H1 (cell line): Measurements from ENCODE around the gene OR8B3. TPM values are rescaled to one million over a fixed set of nuclear protein-coding genes. Genes with fewer than 3 reads are reported as not detected.
A peak's percentile ranks its signal among the peaks of the same experiment; 100 is the strongest.

Experiments used
- CTCF ChIA-PET: fragments of 300-600 bp; sonication (Branson Sonifier 250); formaldehyde crosslinking; loops from one replicate; lab custom pipeline; 2021; ENCODE audit not compliant: partially characterized antibody; lab: Charles Lee
- POLR2A ChIA-PET: fragments of 300-600 bp; sonication (Branson Sonifier 250); formaldehyde crosslinking; loops from one replicate; lab custom pipeline; 2021; ENCODE audit warnings: inconsistent platforms; ENCODE audit not compliant: partially characterized antibody; lab: Charles Lee
- DNase-seq, 2 experiments: peaks; one replicate each; pipeline versions ENCODE4 v3.0.0 to v3.0.0-alpha.2; 2010 to 2022; ENCODE audit warnings: low spot score in 2 of 2, low read depth in 1 of 2, mixed read lengths in 1 of 2
- FAIRE-seq: peaks from 2 replicates; lab custom pipeline; 2011; peaks lifted over from hg19 to GRCh38; lab: Jason Lieb, UNC
- H2AFZ ChIP-seq: 2 replicates; pipeline ENCODE4 v1.8.1; 2012; ENCODE audit warnings: low read length, inconsistent platforms
- H2AK5ac ChIP-seq: 2 replicates; pipeline ENCODE4 v1.6.1; 2013; ENCODE audit warnings: low read depth, low read length
- H2BK120ac ChIP-seq: replicated peaks from 2 replicates; pipeline ENCODE3; 2013; ENCODE audit warnings: low read depth, low read length, inconsistent platforms
- H2BK12ac ChIP-seq: 2 replicates; pipeline ENCODE4 v1.6.1; 2013; ENCODE audit warnings: low read depth, low read length
- H2BK15ac ChIP-seq: 2 replicates; pipeline ENCODE4 v1.6.1; 2013; ENCODE audit warnings: low read length
- H2BK20ac ChIP-seq: 2 replicates; pipeline ENCODE4 v1.6.1; 2013; ENCODE audit warnings: low read length
- H2BK5ac ChIP-seq: 2 replicates; pipeline ENCODE4 v1.6.1; 2013; ENCODE audit warnings: low read depth, low read length
- H3K14ac ChIP-seq: 2 replicates; pipeline ENCODE4 v1.6.1; 2013; ENCODE audit warnings: inconsistent platforms; ENCODE audit not compliant: insufficient read length
- H3K18ac ChIP-seq: 2 replicates; pipeline ENCODE4 v1.6.1; 2013; ENCODE audit warnings: low read length; ENCODE audit errors: extremely low read depth
- H3K23ac ChIP-seq: 2 replicates; pipeline ENCODE4 v1.6.1; 2013; ENCODE audit warnings: inconsistent platforms; ENCODE audit not compliant: insufficient read length
- H3K23me2 ChIP-seq: 2 replicates; pipeline ENCODE4 v1.6.1; 2013; ENCODE audit warnings: low read depth, low read length
- H3K27ac ChIP-seq: 2 replicates; pipeline ENCODE4 v1.6.1; 2011; ENCODE audit warnings: low read depth, low read length, inconsistent platforms
- H3K27me3 ChIP-seq, 4 experiments: replicated peaks in 1 of 4; 1 replicate in 1 of 4; 2 replicates in 3 of 4; pipeline versions ENCODE4 v1.6.1 to v1.8.1; 2011 to 2013; ENCODE audit warnings: low read length in 3 of 4, mild to moderate bottlenecking in 3 of 4, inconsistent platforms in 2 of 4, mixed read lengths in 2 of 4, moderate library complexity in 1 of 4; ENCODE audit not compliant: control insufficient read depth in 3 of 4, insufficient read depth in 3 of 4; ENCODE audit errors: extremely low read depth in 1 of 4
- H3K36me3 ChIP-seq, 4 experiments: 2 replicates each; pipeline versions ENCODE4 v1.6.1 to v1.8.1; 2011 to 2013; ENCODE audit warnings: mild to moderate bottlenecking in 4 of 4, low read length in 3 of 4, moderate library complexity in 2 of 4, control low read depth in 1 of 4, inconsistent platforms in 1 of 4; ENCODE audit not compliant: insufficient read depth in 4 of 4, control insufficient read depth in 2 of 4
- H3K4ac ChIP-seq: replicated peaks from 2 replicates; pipeline ENCODE3; 2013; ENCODE audit warnings: low read length, low read depth, mixed read lengths, inconsistent platforms; ENCODE audit not compliant: insufficient read length
- H3K4me1 ChIP-seq, 4 experiments: replicated peaks in 1 of 4; 1 replicate in 1 of 4; 2 replicates in 3 of 4; pipeline versions ENCODE4 v1.6.1 to v1.8.1; 2011 to 2013; ENCODE audit warnings: low read length in 3 of 4, inconsistent platforms in 2 of 4, mixed read lengths in 1 of 4; ENCODE audit not compliant: insufficient read depth in 4 of 4, control insufficient read depth in 3 of 4
- H3K4me2 ChIP-seq, 2 experiments: 2 replicates each; pipeline versions ENCODE4 v1.6.1 to v1.8.1; 2011 to 2013; ENCODE audit warnings: low read depth in 2 of 2, low read length in 2 of 2, control low read depth in 1 of 2, inconsistent platforms in 1 of 2, mild to moderate bottlenecking in 1 of 2; ENCODE audit not compliant: insufficient read depth in 1 of 2
- H3K4me3 ChIP-seq, 4 experiments: fragments of 200-600, 300-600 bp in 1 of 4; sonication (generic), shearing (Covaris generic), sonication (Bioruptor Twin) in 1 of 4; 2 replicates each; pipeline versions ENCODE4 v1.5.1 to v1.8.1; 2011 to 2016; ENCODE audit warnings: low read length in 4 of 4, low read depth in 3 of 4, control low read depth in 2 of 4, inconsistent platforms in 2 of 4, mild to moderate bottlenecking in 2 of 4, mixed read lengths in 1 of 4, moderate library complexity in 1 of 4; ENCODE audit not compliant: insufficient read depth in 2 of 4; ENCODE audit errors: extremely low read depth in 1 of 4
- H3K56ac ChIP-seq: replicated peaks from 2 replicates; pipeline ENCODE3; 2013; ENCODE audit warnings: low read depth, mild to moderate bottlenecking, mixed read lengths, low read length, inconsistent platforms; ENCODE audit not compliant: insufficient read length
- H3K79me1 ChIP-seq: 2 replicates; pipeline ENCODE4 v1.6.1; 2013; ENCODE audit warnings: low read depth, low read length, control low read depth
- H3K79me2 ChIP-seq, 2 experiments: 2 replicates each; pipeline versions ENCODE4 v1.6.1 to v1.8.1; 2012 to 2013; ENCODE audit warnings: low read length in 2 of 2, mild to moderate bottlenecking in 2 of 2, inconsistent platforms in 1 of 2; ENCODE audit not compliant: insufficient read depth in 2 of 2, control insufficient read depth in 1 of 2
- H3K9ac ChIP-seq, 4 experiments: replicated peaks in 1 of 4; 1 replicate in 1 of 4; 2 replicates in 3 of 4; pipeline versions ENCODE4 v1.6.1 to v1.8.1; 2011 to 2013; ENCODE audit warnings: low read depth in 3 of 4, low read length in 3 of 4, control low read depth in 2 of 4, mild to moderate bottlenecking in 2 of 4, moderate library complexity in 2 of 4, inconsistent platforms in 1 of 4; ENCODE audit errors: extremely low read depth in 1 of 4
- H3K9me3 ChIP-seq, 2 experiments: 2 replicates each; pipeline versions ENCODE4 v1.6.1 to v1.8.1; 2012 to 2013; ENCODE audit warnings: mild to moderate bottlenecking in 2 of 2, moderate library complexity in 2 of 2, control low read depth in 1 of 2, inconsistent platforms in 1 of 2, low read depth in 1 of 2, low read length in 1 of 2, mixed read lengths in 1 of 2; ENCODE audit not compliant: insufficient read depth in 2 of 2
- H4K20me1 ChIP-seq, 2 experiments: replicated peaks in 1 of 2; 2 replicates each; pipeline versions ENCODE3 to v1.8.1; 2011 to 2013; ENCODE audit warnings: inconsistent platforms in 2 of 2, low read length in 2 of 2, mild to moderate bottlenecking in 1 of 2; ENCODE audit not compliant: insufficient read depth in 2 of 2, control insufficient read depth in 1 of 2
- H4K5ac ChIP-seq: 2 replicates; pipeline ENCODE4 v1.6.1; 2013; ENCODE audit warnings: low read length, low read depth, mixed read lengths, inconsistent platforms; ENCODE audit not compliant: insufficient read length
- H4K8ac ChIP-seq: 2 replicates; pipeline ENCODE4 v1.8.0; 2013; ENCODE audit warnings: mild to moderate bottlenecking, moderate library complexity, low read length, inconsistent platforms; ENCODE audit not compliant: insufficient read depth; ENCODE audit errors: extremely low read depth
- H4K91ac ChIP-seq: replicated peaks from 2 replicates; pipeline ENCODE3; 2013; ENCODE audit warnings: low read length, mixed read lengths, inconsistent platforms; ENCODE audit not compliant: insufficient read length
- ASH2L ChIP-seq: fragments of 200-600, 300-600 bp; sonication (generic); IDR thresholded peaks from one replicate; pipeline ENCODE4 v1.7.1; 2017; ENCODE audit warnings: low read length
- RAD21 ChIP-seq, 2 experiments: IDR thresholded peaks in 1 of 2; conservative IDR thresholded peaks in 1 of 2; 2 replicates each; pipeline ENCODE4 v1.6.1; 2011; ENCODE audit warnings: low read depth in 2 of 2, low read length in 2 of 2, improper control_type of control experiment in 1 of 2, inconsistent platforms in 1 of 2, mild to moderate bottlenecking in 1 of 2, moderate library complexity in 1 of 2
- TBP ChIP-seq: IDR thresholded peaks from 2 replicates; pipeline ENCODE4 v1.6.1; 2011; ENCODE audit warnings: low read depth, low read length, improper control_type of control experiment
- WGBS, 2 experiments: shearing (Covaris generic) in 1 of 2; methylation state at CpG; one replicate each; pipeline versions ENCODE4 v1.1.6 to v1.1.7; 2013 to 2015; ENCODE audit warnings: low lambda C conversion rate in 2 of 2, mixed read lengths in 2 of 2, inconsistent platforms in 1 of 2, low coverage in 1 of 2, missing lambda C conversion rate in 1 of 2; ENCODE audit not compliant: insufficient replicate concordance in 2 of 2, insufficient coverage in 1 of 2, insufficient read length in 1 of 2; ENCODE audit errors: extremely low coverage in 1 of 2, missing lambda C conversion rate in 1 of 2; 5-methylcytosine and 5-hydroxymethylcytosine counted together
- polyA plus RNA-seq, 7 experiments: library from polyadenylated mRNA; depleted of rRNA in 3 of 7; stranded (reverse) in 5 of 7; unstranded in 2 of 7; fragments of >200 nt in 5 of 7; fragments of 200-250 nt in 2 of 7; gene quantifications; 1 replicate in 5 of 7; 2 replicates in 1 of 7; 4 replicates in 1 of 7; pipeline versions ENCODE4 v1.2.1 to v1.2.3, GENCODE V29; 2011 to 2013; ENCODE audit warnings: missing spikeins in 2 of 7, mixed read lengths in 2 of 7
- total RNA-seq: library from RNA; stranded (reverse); fragmentation: NEBNext Ultra II Directional; extraction: Animal tissue kit (Norgen Biotek cat#: 25700); gene quantifications from 2 replicates; pipeline ENCODE4 v1.2.1, GENCODE V29; 2021
- TF ChIP-seq, protein P1 (sequence below): IDR thresholded peaks from 2 replicates; pipeline ENCODE4 v1.6.1; 2012; ENCODE audit warnings: inconsistent platforms

The OR8B3 gene
- total and polyA plus RNA-seq, 2 of the 8 experiments (the other 6 are each of a cell fraction or from before 2014, with no cell fraction given), result not detected

DNA sequence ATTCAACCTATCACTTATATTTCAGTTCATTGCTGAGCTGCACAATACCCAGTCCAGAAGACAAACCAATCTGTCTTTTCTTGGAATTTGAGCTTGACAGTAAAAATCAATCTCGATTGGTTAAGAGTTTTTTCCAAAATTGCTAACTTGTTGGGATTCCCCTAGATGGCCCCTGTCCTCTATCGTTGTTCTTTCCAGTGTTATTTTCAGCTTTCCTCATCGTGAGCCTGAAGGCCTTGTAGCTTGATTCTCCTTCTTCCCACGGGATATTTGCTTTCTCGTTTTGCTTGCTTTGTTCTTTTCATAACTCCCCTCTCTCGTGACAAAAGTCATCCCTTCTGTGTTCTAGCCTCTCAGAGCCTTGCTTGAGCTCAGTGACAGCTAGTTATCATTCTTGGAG, 43.6 kb upstream of the OR8B3 start:
- POLR2A ChIA-PET, result no interaction called here
- WGBS, 2 experiments, result 82% methylated on average over 6 of the region's 6 CpGs; no CpG with 5 or more reads in 1 of the 2 experiments
- Histone ChIP-seq H2BK12ac (no peak overlapping the region), H2BK20ac (no peak overlapping the region), H3K36me3 (no peaks in the 10 kb centered on the region), H3K4me3 (no peak overlapping the region), H2BK5ac (no peak overlapping the region), H3K79me1 (no peaks in the 10 kb centered on the region), H3K9ac (no peak overlapping the region), H2BK15ac (no peak overlapping the region), H4K91ac (no peak overlapping the region), H3K27ac (no peak overlapping the region), H4K20me1 (no peaks in the 10 kb centered on the region), H3K23me2 (no peaks in the 10 kb centered on the region), H2AFZ (no peak overlapping the region), H3K14ac (no peak overlapping the region), H3K79me2 (no peaks in the 10 kb centered on the region), H3K4ac (no peak overlapping the region), H3K27me3 (no peaks in the 10 kb centered on the region), H3K4me1 (no peaks in the 10 kb centered on the region), H4K8ac (no peak overlapping the region), H3K18ac (no peak overlapping the region), H3K56ac (no peak overlapping the region), H4K5ac (no peak overlapping the region), H2BK120ac (no peak overlapping the region), H3K23ac (no peak overlapping the region), H3K4me2 (no peak overlapping the region), H2AK5ac (no peak overlapping the region), H3K9me3 (peaks cover 0 to 2% of the 10 kb centered on the region in 2 experiments; a peak in 1 of 4 replicates)
- DNase-seq, result no peak
- TF ChIP-seq ASH2L (no peak), TBP (no peak), RAD21 (IDR thresholded peaks at IDR 0.05 in 1 of 2, conservative IDR thresholded peaks at IDR 0.05 in 1 of 2; ENCODE audit: low read depth in 2 of 2, low read length in 2 of 2) (peak; percentile 34 to 52)
- TF ChIP-seq, protein P1, sequence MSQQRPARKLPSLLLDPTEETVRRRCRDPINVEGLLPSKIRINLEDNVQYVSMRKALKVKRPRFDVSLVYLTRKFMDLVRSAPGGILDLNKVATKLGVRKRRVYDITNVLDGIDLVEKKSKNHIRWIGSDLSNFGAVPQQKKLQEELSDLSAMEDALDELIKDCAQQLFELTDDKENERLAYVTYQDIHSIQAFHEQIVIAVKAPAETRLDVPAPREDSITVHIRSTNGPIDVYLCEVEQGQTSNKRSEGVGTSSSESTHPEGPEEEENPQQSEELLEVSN, result no peak
- CTCF ChIA-PET, result interaction anchor here (0.7 to 3.7 kb wide), 8 partner anchors 10 to 238 kb away, joined by 3 to 20 read pairs (median 3); no protein-coding TSS in a partner anchor
- FAIRE-seq, result no peak
